ENCODE data around the gene MAML2.

DNA sequence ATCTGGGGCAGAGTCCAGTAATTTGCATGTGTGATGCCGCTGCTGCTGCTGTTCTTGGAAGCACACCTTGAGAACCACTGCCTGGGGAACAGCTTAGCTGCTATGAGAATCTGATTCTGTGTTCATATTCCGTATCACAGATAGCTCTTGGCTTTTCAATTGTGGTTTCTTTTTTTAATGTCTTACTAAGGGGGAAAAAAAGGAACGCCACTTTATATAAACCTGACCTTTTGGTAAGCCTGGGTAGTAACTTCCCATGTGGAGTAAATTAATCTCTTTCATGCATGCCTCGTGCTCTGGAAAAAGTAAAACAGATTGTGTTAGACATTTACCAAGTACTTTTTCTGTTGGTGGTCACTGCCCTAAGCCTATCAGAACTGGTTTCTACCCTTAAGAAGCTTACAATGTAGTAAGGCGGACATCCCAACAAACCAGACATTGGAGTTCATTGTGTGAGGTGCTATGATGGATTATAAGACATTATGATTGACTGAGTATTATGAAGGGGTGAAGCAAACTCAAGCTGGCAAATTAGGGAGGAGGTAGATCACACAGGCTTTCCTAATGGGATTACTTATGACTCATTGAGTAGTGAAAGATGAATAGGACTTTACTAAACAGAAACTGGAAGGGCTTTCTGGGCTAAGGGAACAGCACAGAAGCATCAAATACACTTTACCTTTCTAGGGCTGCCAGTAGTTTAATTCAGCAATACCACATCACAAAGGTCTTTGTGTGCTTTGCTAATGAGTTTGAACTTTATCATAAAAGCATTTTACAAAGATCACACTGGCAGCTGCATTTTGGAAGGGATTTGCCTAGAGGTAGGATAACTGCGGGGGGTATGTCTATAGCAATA, 64.7 kb downstream of the MAML2 start:
- TF ChIP-seq, protein P1, sequence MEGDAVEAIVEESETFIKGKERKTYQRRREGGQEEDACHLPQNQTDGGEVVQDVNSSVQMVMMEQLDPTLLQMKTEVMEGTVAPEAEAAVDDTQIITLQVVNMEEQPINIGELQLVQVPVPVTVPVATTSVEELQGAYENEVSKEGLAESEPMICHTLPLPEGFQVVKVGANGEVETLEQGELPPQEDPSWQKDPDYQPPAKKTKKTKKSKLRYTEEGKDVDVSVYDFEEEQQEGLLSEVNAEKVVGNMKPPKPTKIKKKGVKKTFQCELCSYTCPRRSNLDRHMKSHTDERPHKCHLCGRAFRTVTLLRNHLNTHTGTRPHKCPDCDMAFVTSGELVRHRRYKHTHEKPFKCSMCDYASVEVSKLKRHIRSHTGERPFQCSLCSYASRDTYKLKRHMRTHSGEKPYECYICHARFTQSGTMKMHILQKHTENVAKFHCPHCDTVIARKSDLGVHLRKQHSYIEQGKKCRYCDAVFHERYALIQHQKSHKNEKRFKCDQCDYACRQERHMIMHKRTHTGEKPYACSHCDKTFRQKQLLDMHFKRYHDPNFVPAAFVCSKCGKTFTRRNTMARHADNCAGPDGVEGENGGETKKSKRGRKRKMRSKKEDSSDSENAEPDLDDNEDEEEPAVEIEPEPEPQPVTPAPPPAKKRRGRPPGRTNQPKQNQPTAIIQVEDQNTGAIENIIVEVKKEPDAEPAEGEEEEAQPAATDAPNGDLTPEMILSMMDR (IDR thresholded peaks at IDR 0.05) = no peak
- TF ChIP-seq POLR2A (IDR thresholded peaks at IDR 0.05) = no peak
